ENCODE results near the gene SULT1A3.
"Not testable (repeated sequence)": the region's sequence is repeated elsewhere in the genome, so short reads cannot be mapped to it uniquely, and the experiment has no call there.

The SULT1A3 gene

DNA sequence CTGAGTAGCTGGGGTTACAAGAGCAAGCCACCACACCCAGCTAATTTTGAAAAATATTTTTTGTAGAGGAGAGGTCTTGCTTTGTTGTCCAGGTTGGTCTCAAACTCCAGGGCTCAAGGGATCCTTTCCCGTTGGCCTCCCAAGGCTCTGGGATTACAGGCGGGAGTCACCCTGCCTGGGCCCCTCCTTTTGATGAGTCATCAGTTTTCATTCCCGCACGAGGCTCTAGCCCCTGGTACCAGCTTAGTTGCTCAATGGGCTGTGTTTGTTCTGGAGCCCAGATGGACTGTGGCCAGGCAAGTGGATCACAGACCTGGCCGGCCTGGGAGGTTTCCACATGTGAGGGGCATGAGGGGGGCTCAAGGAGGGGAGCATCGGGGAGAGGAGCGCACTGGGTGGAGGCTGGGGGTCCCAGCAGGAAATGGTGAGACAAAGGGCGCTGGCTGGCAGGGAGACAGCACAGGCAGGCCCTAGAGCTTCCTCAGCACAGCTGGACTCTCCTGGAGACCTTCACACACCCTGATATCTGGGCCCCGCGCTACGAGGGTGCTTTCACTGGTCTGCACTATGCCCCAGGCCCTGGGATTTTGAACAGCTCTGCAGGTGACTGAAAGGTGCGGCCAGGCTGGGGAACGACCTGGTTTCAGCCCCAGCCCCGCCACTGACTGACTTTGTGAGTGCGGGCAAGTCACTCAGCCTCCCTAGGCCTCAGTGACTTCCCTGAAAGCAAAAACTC, 721 bp downstream of the SULT1A3 start:
- not testable (repeated sequence) for DNase-seq (ENCODE audit: low spot score)

DNA sequence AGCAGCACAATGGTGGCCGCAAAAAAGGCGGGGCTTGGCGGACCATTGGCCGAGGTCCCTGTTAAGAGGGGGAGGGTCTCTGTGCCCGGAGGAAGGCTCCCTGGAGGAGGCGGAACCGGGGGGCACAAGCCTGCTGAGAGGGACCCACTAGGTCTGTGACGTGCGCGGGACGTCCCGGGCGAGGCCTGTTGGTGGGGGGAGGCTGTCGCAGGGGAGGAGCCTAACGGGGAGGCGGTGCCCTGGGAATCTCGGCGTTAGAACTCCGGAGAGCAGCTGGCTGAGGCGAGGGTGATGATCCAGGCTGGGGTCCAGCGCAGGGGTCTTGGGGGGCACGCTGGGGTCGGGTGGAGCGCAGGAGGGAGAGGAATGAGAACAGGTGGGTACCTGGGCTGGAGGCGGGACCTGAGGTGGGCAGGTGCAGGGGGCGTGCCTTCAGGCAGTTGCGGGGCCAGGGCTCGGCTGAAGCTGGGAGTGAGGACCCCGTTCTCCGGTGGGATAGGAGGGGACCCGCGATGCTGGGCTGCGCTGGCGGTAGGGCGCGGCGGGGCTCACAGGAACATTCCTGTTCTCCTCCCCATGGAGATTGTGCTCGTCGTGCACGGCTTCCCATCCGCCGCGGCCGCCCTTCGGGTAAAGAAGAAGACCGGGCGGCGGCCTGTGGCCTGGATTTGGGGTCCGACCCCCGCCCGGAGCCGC, 6.6 kb downstream of the SULT1A3 start:
- DNase-seq (ENCODE audit: low spot score), result not testable (repeated sequence)

GRCh38 chr16:30206252-30206651, 7.2 kb downstream of the SULT1A3 start:
- not testable (repeated sequence) for DNase-seq (ENCODE audit: low spot score)

GRCh38 chr16:30207063-30207704, 8.1 kb downstream of the SULT1A3 start:
- DNase-seq (ENCODE audit: low spot score), result not testable (repeated sequence)

DNA sequence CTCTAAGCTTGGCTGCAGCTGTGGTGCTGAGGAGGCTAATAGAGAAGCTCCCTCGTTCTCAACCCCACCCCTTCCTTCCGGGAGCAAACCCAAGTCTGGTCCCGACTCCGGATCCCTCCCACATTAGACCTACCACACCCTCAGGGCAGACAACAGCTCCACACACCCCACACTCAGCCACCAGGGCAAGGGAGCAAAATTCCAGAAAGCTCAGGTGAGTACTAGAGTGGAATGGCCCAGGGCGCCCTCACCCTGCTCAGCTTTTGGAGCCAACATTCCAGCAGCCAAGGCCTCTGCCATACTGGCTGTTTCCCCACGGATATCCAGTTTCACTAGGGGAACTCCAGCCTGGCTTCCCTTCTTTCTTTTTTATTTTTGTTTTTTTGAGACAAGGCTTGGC, 10.0 kb downstream of the SULT1A3 start:
- not testable (repeated sequence) for DNase-seq (ENCODE audit: low spot score)

DNA sequence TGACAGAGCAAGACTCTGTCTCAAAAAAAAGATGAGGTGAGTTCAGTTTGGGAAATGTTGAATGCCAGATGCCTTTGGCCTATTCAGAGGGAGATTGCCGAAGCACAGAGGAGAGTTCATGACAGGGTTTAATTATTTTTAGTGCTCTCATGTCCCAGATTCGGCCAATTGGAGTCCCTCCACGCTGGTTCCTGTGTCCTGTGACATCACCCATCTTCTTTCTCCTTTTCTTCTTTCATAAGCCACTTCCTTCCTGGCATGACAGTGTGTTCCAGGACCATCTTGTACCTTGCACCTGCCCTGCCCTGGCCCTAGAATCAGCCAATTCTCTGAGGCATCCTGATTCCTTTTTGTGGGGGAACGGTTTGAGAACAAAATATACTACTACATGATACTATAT, 12.4 kb downstream of the SULT1A3 start:
- not testable (repeated sequence) for DNase-seq (ENCODE audit: low spot score)

DNA sequence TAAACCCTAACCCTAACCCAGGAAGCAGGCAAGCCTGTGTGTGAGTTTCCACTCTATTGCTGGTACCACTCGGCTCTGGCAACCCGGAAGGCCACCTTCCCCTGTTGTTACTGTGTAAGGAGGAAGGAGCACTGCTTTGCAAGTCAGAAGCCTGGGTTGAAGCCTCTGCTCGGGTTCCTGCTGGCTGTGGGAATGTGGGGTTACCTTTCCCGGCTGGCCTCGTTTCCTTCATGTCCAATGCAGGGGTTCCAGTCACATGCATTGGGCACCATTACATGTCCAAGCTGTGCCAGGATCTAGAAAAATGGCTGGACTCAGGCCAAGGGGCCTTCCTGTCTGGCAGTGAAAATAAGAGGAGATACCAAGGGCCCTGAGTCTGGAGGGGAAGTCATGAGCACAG, 18.0 kb downstream of the SULT1A3 start:
- not testable (repeated sequence) for DNase-seq (ENCODE audit: low spot score)

DNA sequence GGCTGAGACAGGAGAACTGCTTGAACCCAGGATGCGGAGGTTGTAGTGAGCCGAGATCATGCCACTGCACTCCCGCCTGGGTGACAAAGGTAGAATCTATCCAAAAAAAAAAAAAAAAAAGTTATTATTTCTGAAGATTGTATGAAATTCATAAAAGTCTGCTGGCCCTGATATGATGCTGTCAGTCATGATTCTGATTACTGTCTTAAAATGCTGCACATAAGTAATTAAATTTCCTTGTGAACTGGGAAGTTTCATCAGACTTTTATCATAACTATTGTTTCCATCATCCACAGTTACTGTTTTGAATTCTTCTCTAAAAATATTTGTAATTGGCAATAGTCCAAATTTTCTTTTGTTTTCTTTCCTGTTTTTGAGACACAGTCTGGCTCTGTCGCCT, 49.3 kb downstream of the SULT1A3 start, which contains the start of gene NPIPB13:
Gene NPIPB13, minus strand, starts transcription at position 101 of the 400 bp plus-strand sequence. CDS start 2,906 bp downstream, outside the sequence.
- DNase-seq (ENCODE audit: low spot score), result not testable (repeated sequence)
